ENCODE results near the gene DHCR24. TPM values are rescaled to one million over a fixed set of nuclear protein-coding genes. Genes with fewer than 3 reads are reported as not detected.

Gene DHCR24
- total RNA-seq, 1 experiment from 2014 or later, result 369 TPM

DNA sequence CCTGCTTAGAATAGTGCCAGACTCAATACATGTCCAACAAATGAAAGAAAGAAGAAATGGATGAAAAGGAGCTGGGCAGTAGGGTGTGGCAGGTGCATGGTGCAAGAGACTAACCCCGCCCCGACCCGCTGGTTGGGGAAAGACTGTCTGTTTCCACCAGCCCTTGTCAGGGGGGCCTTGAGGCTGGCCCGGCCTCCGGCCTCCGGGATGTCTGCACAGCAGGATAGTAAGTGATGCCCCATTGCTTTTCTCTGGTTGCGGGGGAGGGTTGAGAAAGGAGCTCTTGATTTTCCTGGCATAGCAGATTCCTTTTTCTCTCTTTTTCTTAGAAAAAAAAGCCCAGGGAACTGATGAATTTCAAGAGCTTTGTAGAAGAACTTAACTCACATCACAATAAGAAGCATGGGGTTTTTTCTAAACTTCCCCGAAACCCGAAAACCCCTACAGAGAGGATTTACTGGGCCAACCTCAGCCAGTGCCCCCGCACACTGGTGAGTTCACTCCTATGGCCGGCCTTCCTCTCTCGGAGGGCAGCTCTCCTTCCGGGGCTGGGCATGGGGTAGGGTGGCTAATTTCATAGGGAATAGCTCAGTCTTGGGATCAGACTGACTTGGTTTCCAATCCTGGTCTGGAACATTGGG lies 73.4 kb downstream of the DHCR24 start:
- Histone ChIP-seq H3K27ac (no peak overlapping the region), H3K79me2 (ENCODE audit: low read depth) (no peaks in the 10 kb centered on the region), H3K36me3 (ENCODE audit: low read depth) (no peaks in the 10 kb centered on the region), H3K4me2 (no peak overlapping the region), H3K27me3 (ENCODE audit: insufficient read depth, low read depth) (no peaks in the 10 kb centered on the region), H3K4me1 (replicated peaks; ENCODE audit: insufficient read depth) (peaks cover 3% of the 10 kb centered on the region), H2AFZ (no peak overlapping the region), H3K9me2 (ENCODE audit: insufficient read depth) (no peaks in the 10 kb centered on the region), H3K9me3 (ENCODE audit: insufficient read depth, low read depth) (no peaks in the 10 kb centered on the region), H3F3A (ENCODE audit: insufficient read depth, low read depth) (no peaks in the 10 kb centered on the region), H3K4me3 (no peak overlapping the region), H4K20me1 (ENCODE audit: insufficient read depth) (no peaks in the 10 kb centered on the region)
- no TSS peak for BruUV-seq (replicated peaks)
- no peak for TF ChIP-seq EZH2 (IDR thresholded peaks at IDR 0.05; ENCODE audit: low read depth)
- TF ChIP-seq, protein P1, sequence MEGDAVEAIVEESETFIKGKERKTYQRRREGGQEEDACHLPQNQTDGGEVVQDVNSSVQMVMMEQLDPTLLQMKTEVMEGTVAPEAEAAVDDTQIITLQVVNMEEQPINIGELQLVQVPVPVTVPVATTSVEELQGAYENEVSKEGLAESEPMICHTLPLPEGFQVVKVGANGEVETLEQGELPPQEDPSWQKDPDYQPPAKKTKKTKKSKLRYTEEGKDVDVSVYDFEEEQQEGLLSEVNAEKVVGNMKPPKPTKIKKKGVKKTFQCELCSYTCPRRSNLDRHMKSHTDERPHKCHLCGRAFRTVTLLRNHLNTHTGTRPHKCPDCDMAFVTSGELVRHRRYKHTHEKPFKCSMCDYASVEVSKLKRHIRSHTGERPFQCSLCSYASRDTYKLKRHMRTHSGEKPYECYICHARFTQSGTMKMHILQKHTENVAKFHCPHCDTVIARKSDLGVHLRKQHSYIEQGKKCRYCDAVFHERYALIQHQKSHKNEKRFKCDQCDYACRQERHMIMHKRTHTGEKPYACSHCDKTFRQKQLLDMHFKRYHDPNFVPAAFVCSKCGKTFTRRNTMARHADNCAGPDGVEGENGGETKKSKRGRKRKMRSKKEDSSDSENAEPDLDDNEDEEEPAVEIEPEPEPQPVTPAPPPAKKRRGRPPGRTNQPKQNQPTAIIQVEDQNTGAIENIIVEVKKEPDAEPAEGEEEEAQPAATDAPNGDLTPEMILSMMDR (conservative IDR thresholded peaks at IDR 0.05), result no peak
- ChIA-PET CTCF (interaction anchor here (0.7 kb wide), 1 partner anchor 113 kb away, joined by 5 read pairs; no protein-coding TSS in a partner anchor), POLR2A (ENCODE audit: unreplicated experiment) (no interaction called here)
- no peak for DNase-seq
- intact Hi-C loops (cut with micrococcal nuclease; ENCODE audit: unreplicated experiment), result loop anchor here (5.0 kb wide), 1 partner anchor 936 kb away; no protein-coding TSS in a partner anchor

DNA sequence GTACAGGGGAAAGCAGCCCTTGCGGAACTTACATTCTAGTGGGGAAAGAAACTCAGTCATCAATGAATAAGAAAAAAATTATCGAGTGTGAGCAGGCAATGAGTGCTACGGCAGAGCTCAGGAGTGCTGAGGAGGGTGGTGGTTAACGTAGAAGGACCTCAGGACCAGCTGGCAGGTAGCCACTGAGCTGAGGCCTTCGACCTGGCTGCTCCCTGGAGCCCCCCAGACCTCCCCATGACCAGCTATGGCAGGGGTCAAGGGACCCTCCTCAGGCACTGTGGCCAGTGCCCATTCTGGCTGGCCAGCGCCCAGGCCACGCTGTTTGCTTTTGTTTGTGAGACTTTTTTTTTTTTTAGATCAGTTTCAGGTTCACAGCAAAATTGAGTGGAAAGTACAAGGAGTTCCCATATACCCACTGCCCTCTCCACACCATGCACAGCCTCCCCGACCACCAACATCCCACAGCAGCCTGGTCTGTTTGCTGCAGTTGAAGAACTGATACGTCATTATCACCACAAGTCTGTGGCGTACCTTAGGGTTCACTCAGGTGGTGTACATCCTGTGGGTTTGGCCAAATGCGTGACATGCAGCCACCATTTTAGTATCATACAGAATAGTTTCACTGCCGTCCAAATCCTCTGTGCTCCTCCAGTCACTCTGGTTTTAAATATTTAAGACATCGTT lies 74.1 kb downstream of the DHCR24 start:
- H3K9me2 ChIP-seq (ENCODE audit: insufficient read depth), result no peaks in the 10 kb centered on the region
- intact Hi-C loops (cut with micrococcal nuclease; ENCODE audit: unreplicated experiment), result loop anchor here (5.0 kb wide), 1 partner anchor 936 kb away; no protein-coding TSS in a partner anchor
- ChIA-PET CTCF (interaction anchor here (0.7 kb wide), 1 partner anchor 114 kb away, joined by 5 read pairs; no protein-coding TSS in a partner anchor), POLR2A (ENCODE audit: unreplicated experiment) (no interaction called here)
- H3K36me3 ChIP-seq (ENCODE audit: low read depth), result no peaks in the 10 kb centered on the region
- H3F3A ChIP-seq (ENCODE audit: insufficient read depth, low read depth), result no peaks in the 10 kb centered on the region
- H3K27ac ChIP-seq, result no peak overlapping the region
- H3K27me3 ChIP-seq (ENCODE audit: insufficient read depth, low read depth), result no peaks in the 10 kb centered on the region
- no peak overlapping the region for H3K4me2 ChIP-seq
- BruUV-seq (replicated peaks), result no TSS peak
- no peak overlapping the region for H3K4me3 ChIP-seq
- no peaks in the 10 kb centered on the region for H3K9me3 ChIP-seq (ENCODE audit: insufficient read depth, low read depth)
- no peak overlapping the region for H2AFZ ChIP-seq
- no peaks in the 10 kb centered on the region for H3K79me2 ChIP-seq (ENCODE audit: low read depth)
- TF ChIP-seq EZH2 (IDR thresholded peaks at IDR 0.05; ENCODE audit: low read depth), result no peak
- TF ChIP-seq, protein P1 (conservative IDR thresholded peaks at IDR 0.05), result no peak
- DNase-seq, result peak in 1 of 2 experiments; percentile 32
- no peaks in the 10 kb centered on the region for H4K20me1 ChIP-seq (ENCODE audit: insufficient read depth)
- H3K4me1 ChIP-seq (replicated peaks; ENCODE audit: insufficient read depth), result peaks cover 6% of the 10 kb centered on the region

GRCh38 chr1:54811739-54812655 lies 75.0 kb downstream of the DHCR24 start:
- ChIA-PET CTCF (interaction anchor here (0.6 kb wide), 1 partner anchor 499 kb away, joined by 5 read pairs; no protein-coding TSS in a partner anchor), POLR2A (ENCODE audit: unreplicated experiment) (no interaction called here)
- no peak overlapping the region for H3K4me3 ChIP-seq
- no peaks in the 10 kb centered on the region for H3K79me2 ChIP-seq (ENCODE audit: low read depth)
- no peaks in the 10 kb centered on the region for H3K27me3 ChIP-seq (ENCODE audit: insufficient read depth, low read depth)
- BruUV-seq (replicated peaks), result no TSS peak
- H3K9me3 ChIP-seq (ENCODE audit: insufficient read depth, low read depth), result no peaks in the 10 kb centered on the region
- no peaks in the 10 kb centered on the region for H3F3A ChIP-seq (ENCODE audit: insufficient read depth, low read depth)
- DNase-seq, result peak in 1 of 2 experiments; percentile 32
- H3K4me2 ChIP-seq, result no peak overlapping the region
- no peak overlapping the region for H3K27ac ChIP-seq
- no peak for TF ChIP-seq EZH2 (IDR thresholded peaks at IDR 0.05; ENCODE audit: low read depth)
- TF ChIP-seq, protein P1 (conservative IDR thresholded peaks at IDR 0.05), result no peak
- H3K9me2 ChIP-seq (ENCODE audit: insufficient read depth), result no peaks in the 10 kb centered on the region
- H2AFZ ChIP-seq, result no peak overlapping the region
- H3K36me3 ChIP-seq (ENCODE audit: low read depth), result no peaks in the 10 kb centered on the region
- intact Hi-C loops (cut with micrococcal nuclease; ENCODE audit: unreplicated experiment), result loop anchor here (2.0 to 5.0 kb wide), 2 partner anchors 323 to 935 kb away; no protein-coding TSS in a partner anchor
- H3K4me1 ChIP-seq (replicated peaks; ENCODE audit: insufficient read depth), result peaks cover 15% of the 10 kb centered on the region
- H4K20me1 ChIP-seq (ENCODE audit: insufficient read depth), result no peaks in the 10 kb centered on the region

Measured in PC-9 (cell line).